ENCODE results near the gene SOX21.

SOX21 gene

GRCh38 chr13:94674609-94675348, 37.6 kb downstream of the SOX21 start:
- DNase-seq = peak; percentile 47

GRCh38 chr13:94673851-94674250, 38.5 kb downstream of the SOX21 start:
- no peak for DNase-seq

DNA sequence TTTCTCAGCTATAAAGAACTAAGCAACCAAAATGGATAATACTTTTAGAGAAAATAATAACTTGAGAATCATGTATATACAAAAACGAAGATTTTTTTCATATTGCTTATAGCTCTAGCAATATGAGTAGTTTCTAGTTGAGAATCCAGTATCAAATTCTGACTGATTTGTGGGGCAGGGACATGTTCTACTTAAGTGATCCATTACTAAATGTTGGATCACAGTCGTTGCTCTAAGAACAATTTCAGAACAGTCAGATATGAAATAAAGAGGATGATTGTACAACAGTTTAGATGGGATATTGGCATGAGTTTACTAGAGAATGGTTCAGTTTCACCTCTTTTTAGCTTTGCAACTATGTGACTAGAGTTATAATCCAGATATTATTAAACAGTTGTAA, 39.9 kb downstream of the SOX21 start:
- DNase-seq = no peak

DNA sequence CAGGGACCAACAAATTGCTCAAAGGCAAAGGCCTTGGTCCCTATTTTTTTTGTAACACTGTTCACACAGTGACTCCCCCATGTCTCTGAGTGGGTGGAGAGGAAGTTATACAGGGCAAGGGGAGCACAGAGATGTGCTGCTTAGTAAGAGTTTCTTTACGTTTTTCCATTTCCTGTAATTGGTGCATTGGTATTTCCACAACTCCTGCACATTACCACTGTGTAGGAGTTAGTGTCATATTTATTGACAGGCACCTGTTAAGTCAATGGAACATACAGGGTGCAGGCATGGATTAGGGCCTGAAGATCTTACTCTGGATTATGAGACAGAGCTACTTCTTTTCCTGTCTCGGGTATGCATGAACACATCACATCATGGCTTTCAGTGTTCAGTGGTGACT, 45.2 kb downstream of the SOX21 start:
- DNase-seq = no peak

DNA sequence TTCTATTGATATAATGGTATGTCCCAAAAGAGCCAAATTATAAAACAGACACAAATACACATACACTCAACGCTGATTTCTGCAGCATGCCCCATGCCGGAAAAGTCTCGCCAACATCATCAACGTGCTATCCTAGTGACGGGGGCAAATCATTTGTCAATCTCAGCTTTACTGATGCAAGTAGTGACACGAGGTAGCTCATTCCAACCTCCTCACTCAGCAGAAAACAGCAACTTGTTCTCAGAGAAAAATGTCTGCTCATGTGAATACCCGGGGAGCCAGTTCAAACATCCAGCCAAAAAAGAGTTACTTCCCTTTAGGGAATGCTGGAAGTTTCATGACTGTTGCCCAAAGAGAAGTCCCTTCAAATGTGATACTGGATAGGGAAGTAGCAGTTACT, 46.3 kb downstream of the SOX21 start:
- no peak for DNase-seq

DNA sequence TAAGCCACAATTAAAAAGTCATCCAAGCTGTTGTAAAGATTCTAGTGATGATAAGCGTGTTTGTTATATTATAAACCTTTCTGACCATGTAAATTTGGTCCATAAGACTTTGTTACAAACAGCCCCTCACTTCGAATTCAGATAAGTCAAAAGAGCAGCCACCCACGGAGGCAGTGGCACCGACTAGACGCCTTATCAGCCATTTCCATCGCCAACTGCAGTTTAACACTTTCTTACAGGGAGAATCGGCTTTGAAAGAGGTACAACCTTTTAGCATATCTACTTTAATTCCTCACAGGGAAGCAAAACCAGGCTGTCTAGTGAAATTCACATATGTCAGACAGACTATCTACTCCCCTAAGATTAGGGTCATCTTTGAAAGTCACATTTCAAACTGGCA, 47.5 kb downstream of the SOX21 start:
- DNase-seq = no peak

DNA sequence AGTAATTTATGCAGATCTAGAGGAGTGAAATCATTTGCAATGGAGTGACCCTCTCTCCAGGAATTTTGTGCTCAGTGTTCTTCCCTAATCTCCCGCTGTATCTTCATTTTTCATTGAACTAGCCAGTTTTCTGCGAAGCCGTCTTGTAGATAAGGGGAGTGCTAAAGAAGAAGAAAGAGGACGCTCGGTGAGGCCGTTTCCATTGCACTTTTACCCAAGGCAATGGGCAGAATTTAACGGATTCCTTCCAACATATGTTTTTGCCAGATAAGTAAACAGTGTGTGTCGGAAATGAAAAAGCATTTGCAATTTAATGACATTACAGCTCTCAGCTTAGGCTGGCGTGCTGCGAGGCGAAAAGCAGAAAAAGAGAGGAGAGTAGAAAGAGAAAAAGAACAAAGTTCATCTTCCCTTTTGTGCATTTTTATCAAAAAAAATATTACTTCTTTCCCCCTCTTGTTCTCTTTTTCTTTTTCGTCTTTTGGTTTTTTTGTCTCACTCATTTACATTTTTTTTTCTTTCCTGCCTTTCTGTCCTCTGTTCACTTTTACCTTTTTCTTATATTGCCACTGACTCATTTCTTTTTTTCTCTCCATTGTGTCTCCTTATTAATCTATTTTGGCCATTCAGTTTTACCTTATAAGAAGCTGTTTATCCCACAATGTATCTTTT, 49.9 kb downstream of the SOX21 start:
- DNase-seq = no peak

DNA sequence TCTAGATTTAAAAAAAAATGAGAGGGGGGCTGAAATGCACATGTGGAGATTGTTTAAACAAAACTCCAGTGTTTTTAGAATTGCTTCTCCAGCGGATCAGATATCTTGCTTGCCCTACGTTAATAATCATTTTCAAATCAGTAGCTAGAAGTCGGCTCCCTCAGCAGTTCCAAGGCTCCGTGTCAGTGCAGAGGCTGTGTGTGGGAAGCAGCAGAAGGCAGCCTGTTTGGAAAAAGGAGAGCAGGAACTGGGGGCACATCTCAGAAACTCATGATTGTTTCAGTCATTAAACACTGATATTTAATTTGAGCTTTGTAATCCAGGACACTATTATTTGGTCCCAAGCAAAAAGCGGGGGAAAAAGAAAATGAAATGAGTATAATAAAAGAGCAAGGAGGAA, 50.9 kb downstream of the SOX21 start:
- no peak for DNase-seq

GRCh38 chr13:94660695-94661326, 51.5 kb downstream of the SOX21 start:
- DNase-seq = peak; percentile 51
